ENCODE measurements around the gene NTM.

GRCh38 chr11:131760091-131761061 is 390.0 kb downstream of the NTM start:
- TF ChIP-seq POLR2A (IDR thresholded peaks at IDR 0.05) = no peak
- TF ChIP-seq CTCF (IDR thresholded peaks at IDR 0.05) = no peak

Measured in uterus (tissue), 2 donors.